Measurements from ENCODE around the gene FNDC11.
A peak's percentile ranks its signal among the peaks of the same experiment; 100 is the strongest.
"Not testable (repeated sequence)": the region's sequence is repeated elsewhere in the genome, so short reads cannot be mapped to it uniquely, and the experiment has no call there.

The FNDC11 gene

GRCh38 chr20:63568170-63568981, 14.4 kb downstream of the FNDC11 start:
- peaks cover 27% of the 10 kb centered on the region for H3K36me3 ChIP-seq (ENCODE audit: control insufficient read depth, insufficient read depth, low read length)
- DNase-seq (ENCODE audit: extremely low read depth, insufficient read length): peak; percentile 61

GRCh38 chr20:63568986-63569949, 15.3 kb downstream of the FNDC11 start:
- Histone ChIP-seq H3K36me3 (ENCODE audit: control insufficient read depth, insufficient read depth, low read length) (peaks cover 24% of the 10 kb centered on the region), H3K27me3 (replicated peaks; ENCODE audit: control insufficient read depth, insufficient read depth, low read length) (no peaks in the 10 kb centered on the region), H3K4me3 (replicated peaks; ENCODE audit: low read depth, low read length) (no peak overlapping the region)
- no peak for DNase-seq (ENCODE audit: extremely low read depth, insufficient read length)
- TF ChIP-seq CTCF (IDR thresholded peaks at IDR 0.05; ENCODE audit: insufficient read depth, low read length, poor library complexity, severe bottlenecking): no peak

More at GRCh38 chr20:63568170-63568981, 14.4 kb downstream of the FNDC11 start:
- TF ChIP-seq CTCF (IDR thresholded peaks at IDR 0.05; ENCODE audit: insufficient read depth, low read length, poor library complexity, severe bottlenecking): no peak
- H3K4me3 ChIP-seq (replicated peaks; ENCODE audit: low read depth, low read length): no peak overlapping the region; the same call in 1 of the 2 replicates
- no peaks in the 10 kb centered on the region for H3K27me3 ChIP-seq (replicated peaks; ENCODE audit: control insufficient read depth, insufficient read depth, low read length)

GRCh38 chr20:63570281-63571086, 16.5 kb downstream of the FNDC11 start:
- no peak for TF ChIP-seq CTCF (IDR thresholded peaks at IDR 0.05; ENCODE audit: insufficient read depth, low read length, poor library complexity, severe bottlenecking)
- DNase-seq (ENCODE audit: extremely low read depth, insufficient read length): no peak
- Histone ChIP-seq H3K4me3 (replicated peaks; ENCODE audit: low read depth, low read length) (no peak overlapping the region), H3K27me3 (replicated peaks; ENCODE audit: control insufficient read depth, insufficient read depth, low read length) (no peaks in the 10 kb centered on the region), H3K36me3 (ENCODE audit: control insufficient read depth, insufficient read depth, low read length) (peaks cover 14% of the 10 kb centered on the region)

GRCh38 chr20:63571087-63571478, 17.1 kb downstream of the FNDC11 start:
- H3K4me3 ChIP-seq (replicated peaks; ENCODE audit: low read depth, low read length); H3K36me3 ChIP-seq (ENCODE audit: control insufficient read depth, insufficient read depth, low read length); H3K27me3 ChIP-seq (replicated peaks; ENCODE audit: control insufficient read depth, insufficient read depth, low read length); DNase-seq (ENCODE audit: extremely low read depth, insufficient read length): not testable (repeated sequence)

GRCh38 chr20:63572071-63572787, 18.3 kb downstream of the FNDC11 start:
- no peaks in the 10 kb centered on the region for H3K27me3 ChIP-seq (replicated peaks; ENCODE audit: control insufficient read depth, insufficient read depth, low read length)

More at GRCh38 chr20:63572071-63572787, 18.3 kb downstream of the FNDC11 start:
- TF ChIP-seq CTCF (IDR thresholded peaks at IDR 0.05; ENCODE audit: insufficient read depth, low read length, poor library complexity, severe bottlenecking): no peak
- H3K36me3 ChIP-seq (ENCODE audit: control insufficient read depth, insufficient read depth, low read length): peaks cover 5% of the 10 kb centered on the region
- no peak for DNase-seq (ENCODE audit: extremely low read depth, insufficient read length)
- H3K4me3 ChIP-seq (replicated peaks; ENCODE audit: low read depth, low read length): no peak overlapping the region
